ACC112 (cell line): ENCODE data around the gene GPC6.

Experiments used
- H2AFZ ChIP-seq: fragments of 200-600 bp; sonication (generic); one replicate; pipeline ENCODE4 v1.6.0; 2017; ENCODE audit warnings: antibody characterized with exemption, low read length; ENCODE audit not compliant: unreplicated experiment
- H3K27ac ChIP-seq: fragments of 200-600 bp; sonication (generic); 2 replicates; pipeline ENCODE4 v1.5.1; 2014; ENCODE audit warnings: low read depth, mild to moderate bottlenecking, antibody characterized with exemption, low read length, moderate library complexity
- H3K27me3 ChIP-seq: fragments of 200-600 bp; sonication (generic); 2 replicates; pipeline ENCODE4 v1.6.1; 2014; ENCODE audit warnings: mild to moderate bottlenecking, antibody characterized with exemption, low read length, moderate library complexity, mixed read lengths; ENCODE audit not compliant: insufficient read depth
- H3K36me3 ChIP-seq: fragments of 200-600 bp; sonication (generic); 2 replicates; pipeline ENCODE4 v1.6.1; 2016; ENCODE audit warnings: mild to moderate bottlenecking, antibody characterized with exemption, low read length, moderate library complexity, mixed read lengths; ENCODE audit not compliant: insufficient read depth
- H3K4me1 ChIP-seq: fragments of 200-600 bp; sonication (generic); one replicate; pipeline ENCODE4 v1.6.1; 2016; ENCODE audit warnings: low read length, mixed read lengths; ENCODE audit not compliant: insufficient read depth, unreplicated experiment, control insufficient read depth
- H3K4me3 ChIP-seq: fragments of 200-600 bp; sonication (generic); 2 replicates; pipeline ENCODE4 v1.5.1; 2014; ENCODE audit warnings: mild to moderate bottlenecking, low read depth, low read length
- H3K79me2 ChIP-seq: fragments of 200-600 bp; sonication (generic); one replicate; pipeline ENCODE4 v1.6.0; 2016; ENCODE audit warnings: low read length; ENCODE audit not compliant: control insufficient read depth, unreplicated experiment, insufficient read depth

GPC6 gene

GRCh38 chr13:94228763-94229162, 1002.2 kb downstream of the GPC6 start:
- Histone ChIP-seq H3K27me3 (no peaks in the 10 kb centered on the region), H3K4me3 (no peak overlapping the region), H3K27ac (no peak overlapping the region), H3K36me3 (no peaks in the 10 kb centered on the region), H3K79me2 (no peaks in the 10 kb centered on the region), H3K4me1 (peaks cover 11% of the 10 kb centered on the region), H2AFZ (no peak overlapping the region)

DNA sequence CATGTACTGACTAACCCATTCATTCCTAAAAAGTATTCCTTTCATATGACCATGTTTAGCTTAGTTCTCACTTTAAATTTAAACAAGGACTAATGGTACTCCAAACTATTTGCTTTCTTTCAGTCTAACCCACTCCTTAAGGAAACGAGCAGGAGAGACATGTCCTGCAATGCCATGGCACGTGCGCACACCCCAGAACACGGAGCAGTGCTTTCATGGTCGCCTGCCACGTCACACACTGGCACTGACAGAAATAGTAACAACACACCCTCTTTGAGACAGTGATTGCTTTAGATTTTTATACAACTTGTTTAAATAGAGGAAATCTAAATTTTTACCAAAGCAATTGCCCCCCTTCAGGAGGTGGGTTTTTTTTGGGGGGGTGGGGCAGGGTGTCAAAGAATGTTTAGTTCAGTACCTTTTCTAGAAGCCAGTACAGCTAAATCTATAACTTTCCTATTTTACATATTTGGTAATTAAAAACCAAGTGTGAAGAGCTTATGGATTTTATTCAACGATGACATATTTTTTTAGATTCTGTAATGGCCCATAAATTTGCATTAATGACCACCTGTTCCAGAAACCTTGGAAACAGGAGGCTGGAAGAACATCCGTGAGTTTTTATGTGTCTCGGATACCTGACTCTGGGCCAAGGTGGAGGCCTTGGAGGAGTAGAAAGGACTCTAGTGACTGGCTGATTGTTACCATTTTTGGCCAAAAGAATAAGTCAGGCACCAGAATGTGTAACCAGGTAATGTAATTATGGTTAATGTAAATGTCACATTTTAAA, 1005.7 kb downstream of the GPC6 start:
- H3K27me3 ChIP-seq = no peaks in the 10 kb centered on the region
- H3K27ac ChIP-seq = peak overlapping the region; percentile 84
- no peaks in the 10 kb centered on the region for H3K36me3 ChIP-seq
- no peak overlapping the region for H2AFZ ChIP-seq
- H3K4me3 ChIP-seq = no peak overlapping the region
- H3K79me2 ChIP-seq = no peaks in the 10 kb centered on the region
- H3K4me1 ChIP-seq = peaks cover 34% of the 10 kb centered on the region

- H3K4me1 ChIP-seq = peaks cover 34% of the 10 kb centered on the region
- peak overlapping the region; percentile 50 for H3K4me3 ChIP-seq
- H3K27me3 ChIP-seq = no peaks in the 10 kb centered on the region
- peak overlapping the region; percentile 61 for H2AFZ ChIP-seq
- H3K79me2 ChIP-seq = no peaks in the 10 kb centered on the region
- peak overlapping the region; percentile 84 for H3K27ac ChIP-seq
- H3K36me3 ChIP-seq = no peaks in the 10 kb centered on the region
These were observed 1006.3 kb downstream of the GPC6 start for GRCh38 chr13:94232956-94233355.

- H2AFZ ChIP-seq = peak overlapping the region; percentile 61
- H3K27ac ChIP-seq = peak overlapping the region; percentile 84
- H3K4me1 ChIP-seq = peaks cover 36% of the 10 kb centered on the region
- H3K36me3 ChIP-seq = no peaks in the 10 kb centered on the region
- H3K27me3 ChIP-seq = no peaks in the 10 kb centered on the region
- H3K4me3 ChIP-seq = peak overlapping the region; percentile 50
- no peaks in the 10 kb centered on the region for H3K79me2 ChIP-seq
These were observed 1006.8 kb downstream of the GPC6 start for GRCh38 chr13:94233401-94233800.

- peak overlapping the region; percentile 78 for H2AFZ ChIP-seq
- H3K27ac ChIP-seq = peak overlapping the region; percentile 84
These were observed 1007.2 kb downstream of the GPC6 start for GRCh38 chr13:94233837-94234236.

GRCh38 chr13:94234738-94235137, 1008.1 kb downstream of the GPC6 start:
- no peaks in the 10 kb centered on the region for H3K27me3 ChIP-seq
- H3K27ac ChIP-seq = no peak overlapping the region
- H3K4me1 ChIP-seq = peaks cover 49% of the 10 kb centered on the region
- H3K36me3 ChIP-seq = no peaks in the 10 kb centered on the region
- no peak overlapping the region for H3K4me3 ChIP-seq
- no peaks in the 10 kb centered on the region for H3K79me2 ChIP-seq
- no peak overlapping the region for H2AFZ ChIP-seq

More at GRCh38 chr13:94233837-94234236, 1007.2 kb downstream of the GPC6 start:
- Histone ChIP-seq H3K79me2 (no peaks in the 10 kb centered on the region), H3K27me3 (no peaks in the 10 kb centered on the region), H3K4me3 (peak overlapping the region; percentile 44; the same call in 1 of the 2 replicates), H3K36me3 (no peaks in the 10 kb centered on the region), H3K4me1 (peaks cover 40% of the 10 kb centered on the region)

DNA sequence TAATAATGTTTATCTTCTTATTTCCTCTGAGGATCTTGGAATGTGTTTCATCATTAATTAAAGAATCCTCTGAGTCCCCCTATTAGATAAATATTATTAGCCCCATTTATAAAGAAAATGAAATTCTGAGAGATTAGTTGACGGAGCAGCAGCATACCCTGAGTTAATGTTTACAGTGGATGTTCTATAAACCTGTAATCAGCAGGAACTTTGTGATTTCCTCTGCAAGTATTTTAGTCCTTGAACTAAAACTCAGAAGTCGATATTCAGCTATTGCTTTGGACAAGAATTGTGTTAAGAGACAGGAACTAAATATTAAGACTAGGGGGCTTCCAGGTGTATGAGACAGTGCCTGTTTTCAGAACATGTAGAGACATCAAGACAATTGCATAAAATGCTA, 1009.5 kb downstream of the GPC6 start:
- peak overlapping the region; percentile 18; the same call in 1 of the 2 replicates for H3K4me3 ChIP-seq
- H3K4me1 ChIP-seq = peaks cover 54% of the 10 kb centered on the region
- H3K79me2 ChIP-seq = no peaks in the 10 kb centered on the region
- H3K36me3 ChIP-seq = no peaks in the 10 kb centered on the region
- H2AFZ ChIP-seq = peak overlapping the region; percentile 68
- peak overlapping the region; percentile 27; the same call in 1 of the 2 replicates for H3K27ac ChIP-seq
- H3K27me3 ChIP-seq = no peaks in the 10 kb centered on the region

DNA sequence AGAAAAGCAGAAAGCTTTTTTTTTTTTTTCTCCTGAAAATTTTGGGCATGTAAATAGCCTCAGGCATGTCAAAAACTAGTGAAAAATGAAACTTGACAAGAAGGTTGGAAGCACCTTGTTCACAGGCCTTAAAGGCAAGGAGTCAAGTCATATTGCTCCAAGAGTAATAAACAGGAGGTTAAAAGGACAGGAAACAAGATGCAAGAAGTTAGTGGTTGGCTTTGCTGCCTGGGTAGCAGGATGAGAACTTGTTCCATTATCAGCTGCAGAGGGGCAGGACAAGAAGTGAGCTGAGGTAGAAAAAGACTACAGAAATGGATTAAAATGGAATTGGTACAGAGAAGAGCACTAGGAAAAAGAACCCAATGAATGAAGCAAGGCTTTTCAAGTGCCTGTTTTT, 1010.3 kb downstream of the GPC6 start:
- H2AFZ ChIP-seq = peak overlapping the region; percentile 68
- H3K79me2 ChIP-seq = no peaks in the 10 kb centered on the region
- peaks cover 54% of the 10 kb centered on the region for H3K4me1 ChIP-seq
- H3K27ac ChIP-seq = peak overlapping the region; percentile 27; the same call in 1 of the 2 replicates
- H3K36me3 ChIP-seq = no peaks in the 10 kb centered on the region
- no peaks in the 10 kb centered on the region for H3K27me3 ChIP-seq
- H3K4me3 ChIP-seq = peak overlapping the region; percentile 18; the same call in 1 of the 2 replicates

GRCh38 chr13:94239135-94239534, 1012.5 kb downstream of the GPC6 start:
- peak overlapping the region; percentile 75 for H3K27ac ChIP-seq
- no peaks in the 10 kb centered on the region for H3K36me3 ChIP-seq
- peaks cover 39% of the 10 kb centered on the region for H3K4me1 ChIP-seq
- no peak overlapping the region for H3K4me3 ChIP-seq
- no peaks in the 10 kb centered on the region for H3K79me2 ChIP-seq
- no peak overlapping the region for H2AFZ ChIP-seq
- H3K27me3 ChIP-seq = no peaks in the 10 kb centered on the region

DNA sequence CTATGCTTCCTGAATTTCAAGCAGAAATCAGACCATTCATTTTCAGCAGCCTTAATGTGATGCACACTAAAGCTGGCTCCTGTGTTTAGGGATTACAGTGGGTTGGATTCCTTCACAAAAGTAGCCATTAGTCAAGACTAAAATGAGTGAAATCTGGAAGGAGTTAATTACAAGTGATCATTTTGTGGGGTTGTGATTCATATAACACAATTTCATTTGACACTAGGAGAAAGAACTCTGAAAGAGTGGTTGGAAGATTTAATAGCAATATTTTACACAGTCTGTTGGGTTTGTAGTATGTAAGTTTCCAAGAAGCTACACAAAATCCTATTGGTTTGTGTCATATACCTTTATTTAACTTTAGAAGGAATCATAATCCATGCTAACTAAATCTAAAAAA, 1015.9 kb downstream of the GPC6 start:
- H3K4me1 ChIP-seq = peaks cover 20% of the 10 kb centered on the region
- H3K36me3 ChIP-seq = no peaks in the 10 kb centered on the region
- no peaks in the 10 kb centered on the region for H3K79me2 ChIP-seq
- no peak overlapping the region for H2AFZ ChIP-seq
- no peak overlapping the region for H3K27ac ChIP-seq
- H3K4me3 ChIP-seq = no peak overlapping the region
- no peaks in the 10 kb centered on the region for H3K27me3 ChIP-seq

GRCh38 chr13:94243551-94243950, 1016.9 kb downstream of the GPC6 start:
- H3K36me3 ChIP-seq = no peaks in the 10 kb centered on the region
- no peak overlapping the region for H3K4me3 ChIP-seq
- no peaks in the 10 kb centered on the region for H3K27me3 ChIP-seq
- no peak overlapping the region for H2AFZ ChIP-seq
- no peaks in the 10 kb centered on the region for H3K79me2 ChIP-seq
- no peak overlapping the region for H3K27ac ChIP-seq
- H3K4me1 ChIP-seq = peaks cover 19% of the 10 kb centered on the region
